PC-9 (cell line): Measurements from ENCODE around the gene CAPZB. TPM values are rescaled to one million over a fixed set of nuclear protein-coding genes. Genes with fewer than 3 reads are reported as not detected.
A peak's percentile ranks its signal among the peaks of the same experiment; 100 is the strongest.

Source experiments
- BruUV-seq: library from RNA; stranded (reverse); fragments of 400-500 nt; replicated peaks from 2 replicates; lab custom pipeline; 2021; lab: Mats Ljungman, UMichigan
- CTCF ChIA-PET: fragments of 300-600 bp; sonication (Branson Sonifier 250); formaldehyde crosslinking; loops from one replicate; lab custom pipeline; 2022; ENCODE audit warnings: antibody characterized with exemption; lab: Charles Lee
- POLR2A ChIA-PET: fragments of 300-600 bp; sonication (Branson Sonifier 250); formaldehyde crosslinking; loops from one replicate; lab custom pipeline; 2022; ENCODE audit warnings: antibody characterized with exemption; ENCODE audit not compliant: unreplicated experiment; lab: Charles Lee
- DNase-seq, 2 experiments: peaks; one replicate each; pipeline versions ENCODE4 v3.0.0 to v3.0.0-alpha.2; 2015 to 2022; ENCODE audit warnings: mixed read lengths in 1 of 2
- H2AFZ ChIP-seq: fragments of 200-600 bp; sonication (generic); 2 replicates; pipeline ENCODE4 v1.8.1; 2017; ENCODE audit warnings: antibody characterized with exemption
- H3F3A ChIP-seq: fragments of 200-600 bp; sonication (generic); 2 replicates; pipeline ENCODE4 v1.8.1; 2017; ENCODE audit warnings: antibody characterized with exemption, mild to moderate bottlenecking, low read depth; ENCODE audit not compliant: insufficient read depth
- H3K27ac ChIP-seq: fragments of 200-600 bp; sonication (generic); 2 replicates; pipeline ENCODE4 v1.6.1; 2016; ENCODE audit warnings: mixed run types
- H3K27me3 ChIP-seq: fragments of 200-600 bp; sonication (generic); 2 replicates; pipeline ENCODE4 v1.6.1; 2016; ENCODE audit warnings: low read depth, mixed run types; ENCODE audit not compliant: insufficient read depth
- H3K36me3 ChIP-seq: fragments of 200-600 bp; sonication (generic); 2 replicates; pipeline ENCODE4 v1.6.1; 2016; ENCODE audit warnings: low read depth, mixed run types
- H3K4me1 ChIP-seq: fragments of 200-600 bp; sonication (generic); replicated peaks from 2 replicates; pipeline ENCODE4 v1.6.1; 2016; ENCODE audit warnings: mixed run types; ENCODE audit not compliant: insufficient read depth
- H3K4me2 ChIP-seq: fragments of 200-600 bp; sonication (generic); 2 replicates; pipeline ENCODE4 v1.6.1; 2017; ENCODE audit warnings: mixed run types
- H3K4me3 ChIP-seq: fragments of 200-600 bp; sonication (generic); 2 replicates; pipeline ENCODE4 v1.6.1; 2016; ENCODE audit warnings: mixed run types
- H3K79me2 ChIP-seq: fragments of 200-600 bp; sonication (generic); 2 replicates; pipeline ENCODE4 v1.6.1; 2017; ENCODE audit warnings: low read depth, mixed run types
- H3K9me2 ChIP-seq: fragments of 200-600 bp; sonication (generic); 2 replicates; pipeline ENCODE4 v1.8.1; 2017; ENCODE audit warnings: mild to moderate bottlenecking; ENCODE audit not compliant: insufficient read depth
- H3K9me3 ChIP-seq: fragments of 200-600 bp; sonication (generic); 2 replicates; pipeline ENCODE4 v1.8.1; 2016; ENCODE audit warnings: low read depth; ENCODE audit not compliant: insufficient read depth
- H4K20me1 ChIP-seq: fragments of 200-600 bp; sonication (generic); 2 replicates; pipeline ENCODE4 v1.8.1; 2017; ENCODE audit not compliant: insufficient read depth
- EZH2 ChIP-seq: fragments of 200-600 bp; sonication (generic); IDR thresholded peaks from 2 replicates; pipeline ENCODE4 v1.8.0; 2017; ENCODE audit warnings: antibody characterized with exemption, low read depth
- intact Hi-C: fragments of 100-400 bp; cut with micrococcal nuclease; formaldehyde crosslinking; loops from one replicate; pipeline ENCODE4 v1.10.0; 2022; ENCODE audit not compliant: unreplicated experiment
- total RNA-seq: library from RNA; stranded (reverse); gene quantifications from 2 replicates; pipeline ENCODE4 v1.2.3, GENCODE V29; 2021
- TF ChIP-seq, protein P1 (sequence below): fragments of 200-600 bp; sonication (generic); conservative IDR thresholded peaks from 2 replicates; pipeline ENCODE4 v1.6.1; 2017; ENCODE audit warnings: mixed run types, antibody characterized with exemption, mild to moderate bottlenecking, moderate library complexity

CAPZB gene
- total RNA-seq, 1 experiment from 2014 or later: 222 TPM

DNA sequence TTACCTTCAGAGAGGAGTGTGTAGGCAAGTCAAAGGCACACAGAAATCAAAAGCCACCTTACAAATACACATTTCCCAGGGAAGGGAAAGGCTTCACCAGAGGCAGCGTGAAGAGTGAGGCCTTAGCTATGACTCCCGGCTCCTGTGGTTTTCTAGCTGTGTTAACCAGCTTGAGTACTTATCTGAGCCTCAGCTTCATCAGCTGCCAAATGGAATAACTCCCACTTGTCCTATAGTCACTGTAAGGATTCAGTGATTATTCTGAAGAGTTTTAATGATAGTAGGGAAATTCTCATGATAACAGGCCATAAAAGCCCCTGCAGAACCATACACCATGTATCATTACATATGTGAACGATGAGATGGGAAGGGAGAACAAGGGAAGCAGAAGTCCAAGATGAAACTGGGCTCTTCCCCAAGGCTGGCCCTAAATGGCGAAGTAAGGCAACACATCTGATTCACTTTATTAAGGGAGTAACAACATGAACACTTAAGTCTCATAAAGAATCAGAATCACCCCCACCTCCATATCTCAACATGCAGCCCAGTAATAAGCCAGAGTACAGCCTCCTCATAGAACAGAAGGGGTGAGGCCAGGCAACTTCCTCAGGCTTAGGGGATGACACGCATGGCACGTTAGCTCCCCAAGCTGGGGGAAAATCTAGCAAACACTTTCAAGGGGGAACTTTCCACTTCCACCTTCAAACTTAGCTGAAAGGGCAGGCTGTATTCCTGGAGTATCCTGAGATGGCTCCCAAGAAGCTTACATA lies 109.5 kb downstream of the CAPZB start:
- H3K9me2 ChIP-seq: no peaks in the 10 kb centered on the region
- H2AFZ ChIP-seq: no peak overlapping the region
- no peaks in the 10 kb centered on the region for H4K20me1 ChIP-seq
- H3K27me3 ChIP-seq: no peaks in the 10 kb centered on the region
- ChIA-PET CTCF (no interaction called here), POLR2A (no interaction called here)
- no peak overlapping the region for H3K27ac ChIP-seq
- no peaks in the 10 kb centered on the region for H3K79me2 ChIP-seq
- no peak overlapping the region for H3K4me2 ChIP-seq
- 0 out of 2 replicates have a peak, but pooled peaks cover 3% of the 10 kb centered on the region for H3K36me3 ChIP-seq
- H3K4me3 ChIP-seq: no peak overlapping the region
- no peak for TF ChIP-seq EZH2
- TF ChIP-seq, protein P1, sequence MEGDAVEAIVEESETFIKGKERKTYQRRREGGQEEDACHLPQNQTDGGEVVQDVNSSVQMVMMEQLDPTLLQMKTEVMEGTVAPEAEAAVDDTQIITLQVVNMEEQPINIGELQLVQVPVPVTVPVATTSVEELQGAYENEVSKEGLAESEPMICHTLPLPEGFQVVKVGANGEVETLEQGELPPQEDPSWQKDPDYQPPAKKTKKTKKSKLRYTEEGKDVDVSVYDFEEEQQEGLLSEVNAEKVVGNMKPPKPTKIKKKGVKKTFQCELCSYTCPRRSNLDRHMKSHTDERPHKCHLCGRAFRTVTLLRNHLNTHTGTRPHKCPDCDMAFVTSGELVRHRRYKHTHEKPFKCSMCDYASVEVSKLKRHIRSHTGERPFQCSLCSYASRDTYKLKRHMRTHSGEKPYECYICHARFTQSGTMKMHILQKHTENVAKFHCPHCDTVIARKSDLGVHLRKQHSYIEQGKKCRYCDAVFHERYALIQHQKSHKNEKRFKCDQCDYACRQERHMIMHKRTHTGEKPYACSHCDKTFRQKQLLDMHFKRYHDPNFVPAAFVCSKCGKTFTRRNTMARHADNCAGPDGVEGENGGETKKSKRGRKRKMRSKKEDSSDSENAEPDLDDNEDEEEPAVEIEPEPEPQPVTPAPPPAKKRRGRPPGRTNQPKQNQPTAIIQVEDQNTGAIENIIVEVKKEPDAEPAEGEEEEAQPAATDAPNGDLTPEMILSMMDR: no peak
- DNase-seq: no peak
- no TSS peak for BruUV-seq
- intact Hi-C loops: no loop called here
- no peaks in the 10 kb centered on the region for H3K4me1 ChIP-seq
- H3F3A ChIP-seq: no peaks in the 10 kb centered on the region
- H3K9me3 ChIP-seq: no peaks in the 10 kb centered on the region

DNA sequence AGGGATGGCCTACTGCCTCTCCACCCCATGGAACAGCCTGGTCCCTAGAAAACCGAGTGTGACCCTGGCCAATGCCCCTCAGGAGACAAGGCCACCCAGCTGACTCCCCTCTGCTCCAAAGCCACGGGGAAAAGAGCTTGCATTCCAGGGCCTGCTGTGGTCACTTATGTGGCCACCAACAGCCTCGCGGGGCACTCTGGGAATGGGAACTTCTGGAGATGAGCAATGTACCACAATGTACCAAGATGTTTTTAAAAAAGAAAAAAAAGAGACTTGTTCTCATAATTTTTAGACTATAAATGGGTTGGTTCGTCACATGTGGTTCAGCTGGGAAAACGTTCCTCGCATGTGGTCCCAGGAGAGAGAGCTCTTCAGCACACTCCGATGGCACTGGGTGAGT lies 110.4 kb downstream of the CAPZB start:
- Histone ChIP-seq H3F3A (no peaks in the 10 kb centered on the region), H3K4me1 (no peaks in the 10 kb centered on the region), H3K4me3 (no peak overlapping the region), H3K4me2 (no peak overlapping the region), H2AFZ (no peak overlapping the region), H3K36me3 (0 out of 2 replicates have a peak, but pooled peaks cover 3% of the 10 kb centered on the region), H3K9me2 (no peaks in the 10 kb centered on the region), H3K9me3 (no peaks in the 10 kb centered on the region), H3K79me2 (no peaks in the 10 kb centered on the region), H4K20me1 (no peaks in the 10 kb centered on the region), H3K27me3 (no peaks in the 10 kb centered on the region), H3K27ac (no peak overlapping the region)
- intact Hi-C loops: no loop called here
- POLR2A ChIA-PET: no interaction called here
- no peak for DNase-seq
- CTCF ChIA-PET: interaction anchor here (0.6 kb wide), 1 partner anchor 267 kb away, joined by 6 read pairs; no protein-coding TSS in a partner anchor
- BruUV-seq: no TSS peak
- TF ChIP-seq EZH2: no peak
- TF ChIP-seq, protein P1: no peak

DNA sequence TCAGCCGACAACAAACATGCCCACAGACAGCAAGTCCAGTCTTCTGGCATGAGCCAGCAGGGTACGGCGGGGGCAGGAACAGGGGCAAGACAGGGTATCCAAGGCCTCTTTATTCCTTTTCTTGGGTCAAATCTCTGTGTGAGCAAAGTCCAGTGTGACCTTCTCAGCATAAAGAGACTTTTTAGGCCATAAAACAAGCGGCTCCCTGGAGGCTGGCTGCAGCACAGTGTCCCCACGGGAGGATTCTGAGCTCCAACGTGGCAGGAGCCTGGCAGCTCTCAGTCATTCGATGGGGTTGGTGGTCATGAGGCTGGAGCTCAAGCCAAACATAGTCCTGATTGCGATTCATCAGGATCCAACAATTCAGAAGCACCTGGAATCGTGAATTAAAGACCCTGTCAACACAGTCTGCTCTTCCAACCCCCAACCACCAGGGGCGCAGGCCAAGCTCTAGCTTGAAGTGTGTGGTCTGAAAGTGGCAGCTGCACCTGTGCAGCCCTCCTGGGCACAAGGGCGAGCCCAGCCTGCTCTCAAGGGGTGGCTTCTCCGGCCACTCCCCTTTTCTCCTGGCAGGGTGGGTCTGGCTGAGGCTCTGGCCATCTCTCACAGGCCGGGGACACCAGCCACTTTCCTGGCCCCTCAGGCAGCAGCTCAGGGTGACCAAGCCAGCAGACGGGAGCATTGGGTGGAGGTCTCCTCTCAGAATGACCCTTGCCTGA lies 111.1 kb downstream of the CAPZB start:
- no TSS peak for BruUV-seq
- H3K4me3 ChIP-seq: no peak overlapping the region
- no peaks in the 10 kb centered on the region for H3K9me2 ChIP-seq
- intact Hi-C loops: no loop called here
- no peak for TF ChIP-seq EZH2
- TF ChIP-seq, protein P1: peak; percentile 58; the same call in 1 of the 2 replicates
- no peaks in the 10 kb centered on the region for H3K27me3 ChIP-seq
- POLR2A ChIA-PET: no interaction called here
- no peaks in the 10 kb centered on the region for H3K4me1 ChIP-seq
- no peak overlapping the region for H2AFZ ChIP-seq
- 0 out of 2 replicates have a peak, but pooled peaks cover 3% of the 10 kb centered on the region for H3K36me3 ChIP-seq
- DNase-seq: no peak
- no peaks in the 10 kb centered on the region for H3F3A ChIP-seq
- CTCF ChIA-PET: interaction anchor here (0.6 to 0.7 kb wide), 2 partner anchors 224 to 268 kb away, joined by 3 to 6 read pairs; no protein-coding TSS in a partner anchor
- no peaks in the 10 kb centered on the region for H3K9me3 ChIP-seq
- H4K20me1 ChIP-seq: no peaks in the 10 kb centered on the region
- no peak overlapping the region for H3K27ac ChIP-seq
- H3K4me2 ChIP-seq: no peak overlapping the region
- no peaks in the 10 kb centered on the region for H3K79me2 ChIP-seq
